Ramos (cell line): ENCODE results near the gene MEIOC.
"Not testable (repeated sequence)": the region's sequence is repeated elsewhere in the genome, so short reads cannot be mapped to it uniquely, and the experiment has no call there.

Experiments
- in situ Hi-C: fragments of 300-500 bp; cut with MboI; formaldehyde crosslinking; loops from one replicate; pipeline ENCODE4 v1.14.3; 2022; ENCODE audit warnings: low sequenced_read_pairs; ENCODE audit not compliant: unreplicated experiment

Gene MEIOC

GRCh38 chr17:44693609-44694008, 37.3 kb downstream of the MEIOC start:
- in situ Hi-C loops, result no loop called here

GRCh38 chr17:44700288-44700687, 44.0 kb downstream of the MEIOC start:
- in situ Hi-C loops, result not testable (repeated sequence)

- in situ Hi-C loops, result no loop called here
Observed at GRCh38 chr17:44707755-44708400, 51.6 kb downstream of the MEIOC start.

- in situ Hi-C loops, result no loop called here
Observed at GRCh38 chr17:44708401-44709263, 52.4 kb downstream of the MEIOC start, which contains the start of gene DBF4B. TSS of gene DBF4B (plus strand) at chr17:44708665. CDS start at chr17:44708821, 156 bp downstream.

- in situ Hi-C loops, result no loop called here
Observed at GRCh38 chr17:44719444-44719843, 63.2 kb downstream of the MEIOC start.

GRCh38 chr17:44722254-44722653, 66.0 kb downstream of the MEIOC start:
- in situ Hi-C loops, result no loop called here
